Right lung (tissue), 5 donors: Measurements from ENCODE around the gene PRSS35. TPM values are rescaled to one million over a fixed set of nuclear protein-coding genes. Genes with fewer than 3 reads are reported as not detected.
"Not testable (repeated sequence)": the region's sequence is repeated elsewhere in the genome, so short reads cannot be mapped to it uniquely, and the experiment has no call there.

Source experiments
- DNase-seq, 2 donors: peaks; one replicate each; pipeline ENCODE4 v3.0.0-alpha.2; 2013
- polyA plus RNA-seq, 5 donors: library from polyadenylated mRNA; unstranded; fragments of 120-200 nt; gene quantifications; one replicate each; pipeline versions ENCODE4 v1.2.1 to v1.2.3, GENCODE V29; 2013; ENCODE audit warnings: inconsistent platforms in 1 of 5, low replicate concordance in 1 of 5; ENCODE audit not compliant: insufficient read length in 5 of 5, insufficient read depth in 1 of 5

Gene PRSS35
- polyA plus RNA-seq, 5 donors = 28.7 to 89.4 (median 60.1) TPM

- no peak for DNase-seq
These were observed 1.1 kb upstream of the PRSS35 start for GRCh38 chr6:83511266-83511665.

DNA sequence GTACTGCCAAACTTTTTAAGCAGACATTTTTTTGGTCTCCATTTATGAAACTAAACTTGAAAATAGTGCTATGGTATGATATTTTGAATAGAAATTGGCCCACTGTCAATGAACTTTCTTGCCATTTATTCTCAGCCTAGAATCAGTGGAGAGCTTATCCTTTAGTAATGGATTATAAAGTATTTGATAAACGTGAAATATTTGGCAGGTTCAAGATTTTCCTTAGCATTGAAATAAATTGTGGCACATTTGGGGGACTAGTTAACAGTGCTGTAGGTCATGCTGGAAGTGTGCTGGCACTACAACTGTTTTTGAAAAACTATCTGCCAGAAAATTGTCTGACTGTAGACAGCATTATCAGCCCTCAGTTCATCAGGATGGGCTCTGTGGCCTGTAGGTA lies 2.1 kb downstream of the PRSS35 start:
- no peak for DNase-seq

DNA sequence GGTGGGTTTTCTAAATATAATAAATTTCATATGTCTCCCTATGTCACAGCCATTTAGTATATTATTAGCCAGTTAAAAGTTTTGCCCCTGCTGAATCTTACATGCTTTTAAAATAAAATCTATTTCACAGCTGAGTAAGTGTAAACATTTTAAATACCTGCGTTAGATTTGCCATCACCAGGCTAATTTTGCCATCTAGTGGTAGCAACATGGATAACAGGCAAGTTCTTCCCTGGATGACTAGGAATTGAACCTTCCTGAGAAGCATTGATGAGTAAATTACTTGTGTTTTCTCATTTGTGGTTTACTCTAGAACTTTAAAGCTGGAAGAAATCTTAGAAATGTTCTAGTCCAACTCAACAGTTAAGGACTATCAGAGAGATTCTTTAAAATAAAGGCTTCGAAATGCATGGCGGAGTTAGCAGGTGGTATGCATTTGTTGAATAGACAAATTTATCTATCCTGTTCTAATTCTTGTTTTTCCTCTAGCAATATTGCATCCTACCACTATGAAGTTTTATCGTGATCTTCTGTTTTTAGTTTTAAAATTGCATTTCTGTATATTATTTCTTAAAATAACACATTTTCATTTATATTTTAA lies 2.6 kb downstream of the PRSS35 start:
- peak in 1 of 2 donors; percentile 63 for DNase-seq

- DNase-seq = no peak
These were observed 5.2 kb downstream of the PRSS35 start for GRCh38 chr6:83517500-83517899.

DNA sequence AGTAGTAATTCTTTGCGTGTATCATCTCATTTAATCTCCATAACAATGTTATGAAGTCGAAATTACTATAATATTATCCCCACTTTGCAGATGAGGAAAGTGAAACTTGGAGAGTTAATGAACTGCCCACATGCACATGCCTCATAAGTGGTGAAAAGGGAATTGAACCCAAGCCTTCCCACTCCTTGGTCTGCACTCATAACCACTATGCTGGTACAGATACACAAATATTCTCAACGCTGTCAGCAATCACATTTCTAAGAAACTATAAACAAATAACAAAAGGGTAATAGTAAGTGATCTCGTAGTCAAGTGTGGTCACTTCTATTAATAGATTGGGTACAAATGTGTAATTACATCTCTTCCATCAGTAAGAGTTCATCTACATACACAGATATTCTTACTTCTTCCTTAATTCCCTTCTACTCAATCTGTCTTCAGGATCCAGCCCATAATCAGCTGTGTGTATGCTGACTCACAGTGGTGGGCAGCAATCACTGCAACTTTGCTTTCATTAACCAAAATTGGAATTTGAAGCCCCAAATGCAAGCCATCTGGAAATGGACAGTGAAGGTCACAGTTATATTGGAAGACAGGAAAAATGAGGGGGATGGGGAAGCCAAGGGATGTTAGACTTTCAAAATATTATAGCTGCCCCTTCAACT lies 6.6 kb downstream of the PRSS35 start:
- DNase-seq = no peak

DNA sequence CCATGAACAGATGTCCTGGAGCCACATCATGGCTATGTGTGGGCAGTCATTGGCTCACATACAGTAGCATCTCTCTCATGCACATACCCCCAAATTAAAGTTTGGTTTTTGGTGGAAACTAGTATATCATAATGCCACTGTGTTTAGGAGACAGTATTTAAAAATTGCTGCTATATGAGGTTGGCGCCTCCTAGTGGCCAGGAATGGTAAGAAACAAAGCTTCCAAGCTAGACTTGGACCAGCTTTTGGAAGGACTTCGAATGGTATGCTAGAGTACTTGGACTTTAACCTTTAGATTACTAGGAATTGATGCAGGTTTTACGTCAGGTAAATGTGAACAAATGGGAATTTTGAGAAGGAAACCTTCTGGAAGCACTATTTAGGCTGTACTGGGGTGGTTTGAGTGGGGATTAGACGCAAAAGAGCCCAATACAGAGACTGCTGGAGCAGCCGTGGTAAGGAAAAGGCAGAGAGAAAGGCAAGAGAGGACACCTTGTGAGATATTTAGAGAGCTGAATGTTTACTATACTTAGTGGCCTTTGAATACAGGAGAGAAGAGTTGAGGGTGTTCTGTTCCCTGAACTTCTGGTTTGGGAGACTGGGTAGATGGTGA lies 23.8 kb downstream of the PRSS35 start:
- DNase-seq = no peak

DNA sequence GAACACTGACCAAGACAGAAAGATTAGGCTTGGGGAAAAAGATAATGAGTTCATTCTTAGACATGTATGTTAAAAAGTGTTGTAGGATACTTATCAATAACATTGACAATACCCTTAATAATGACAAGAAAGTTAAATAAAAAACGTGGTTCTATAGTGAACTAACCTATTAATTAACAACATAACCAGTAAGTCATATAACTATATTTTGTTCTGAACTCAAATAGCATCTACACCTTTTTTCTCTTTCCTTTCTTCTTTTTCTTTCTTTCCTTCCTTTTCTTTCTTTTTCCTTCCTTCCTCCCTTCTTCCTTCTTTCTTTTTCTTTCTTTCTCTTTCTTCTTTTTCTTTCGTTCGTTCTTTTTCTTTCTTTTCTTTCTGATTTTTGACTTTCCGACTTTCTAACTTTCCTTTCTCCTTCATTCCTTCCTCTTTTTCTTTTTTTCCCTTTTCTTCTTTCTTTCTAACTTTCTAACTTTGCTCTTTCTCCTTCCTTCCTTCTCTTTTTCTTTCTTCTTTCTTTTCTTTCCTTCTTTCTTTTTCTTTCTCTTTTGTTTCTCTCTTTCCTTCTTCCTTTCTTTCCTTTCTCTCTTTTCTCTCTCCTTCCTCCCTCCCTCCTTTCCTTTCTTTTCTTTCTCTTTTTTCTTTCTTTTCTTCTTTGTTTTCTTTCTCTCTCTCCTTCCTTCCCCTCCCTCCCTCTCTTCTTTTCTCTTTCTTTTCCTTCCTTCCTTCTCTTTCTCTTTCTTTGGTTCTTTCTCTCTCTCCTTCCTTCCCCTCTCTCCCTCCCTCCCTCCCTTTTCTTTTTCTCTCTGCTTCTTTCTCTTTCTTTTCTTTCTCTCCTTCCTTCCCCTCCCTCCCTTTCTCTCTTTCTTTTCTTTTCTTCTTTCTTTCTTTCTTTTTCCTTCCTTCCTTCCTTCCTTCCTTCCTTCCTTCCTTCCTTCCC lies 24.6 kb downstream of the PRSS35 start:
- DNase-seq = no peak

- DNase-seq = no peak
These were observed 27.3 kb downstream of the PRSS35 start for GRCh38 chr6:83539678-83540077.

- no peak for DNase-seq
These were observed 34.3 kb downstream of the PRSS35 start for GRCh38 chr6:83546636-83547035.

DNA sequence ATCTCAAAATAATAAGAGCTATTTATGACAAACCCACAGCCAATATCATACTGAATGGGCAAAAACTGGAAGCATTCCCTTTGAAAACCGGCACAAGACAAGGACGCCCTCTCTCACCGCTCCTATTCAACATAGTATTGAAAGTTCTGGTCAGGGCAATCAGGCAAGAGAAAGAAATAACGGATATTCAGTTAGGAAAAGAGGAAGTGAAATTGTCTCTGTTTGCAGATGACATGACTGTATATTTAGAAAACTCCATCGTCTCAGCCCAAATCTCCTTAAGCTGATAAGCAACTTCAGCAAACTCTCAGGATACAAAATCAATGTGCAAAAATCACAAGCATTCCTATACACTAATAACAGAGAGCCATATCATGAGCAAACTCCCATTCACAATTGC lies 38.1 kb downstream of the PRSS35 start:
- DNase-seq = not testable (repeated sequence)

DNA sequence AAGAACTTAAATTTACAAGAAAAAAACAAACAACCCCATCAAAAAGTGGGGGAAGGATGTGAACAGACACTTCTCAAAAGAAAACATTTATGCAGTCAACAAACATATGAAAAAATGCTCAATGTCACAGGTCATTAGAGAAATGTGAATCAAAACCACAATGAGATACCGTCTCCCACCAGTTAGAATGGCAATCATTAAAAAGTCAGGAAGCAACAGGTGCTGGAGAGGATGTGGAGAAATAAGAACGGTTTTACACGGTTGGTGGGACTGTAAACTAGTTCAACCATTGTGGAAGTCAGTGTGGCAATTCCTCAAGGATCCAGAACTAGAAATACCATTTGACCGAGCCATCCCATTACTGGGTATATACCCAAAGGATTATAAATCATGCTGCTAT lies 39.4 kb downstream of the PRSS35 start:
- DNase-seq = not testable (repeated sequence)

GRCh38 chr6:83556871-83557270 lies 44.5 kb downstream of the PRSS35 start:
- DNase-seq = no peak

DNA sequence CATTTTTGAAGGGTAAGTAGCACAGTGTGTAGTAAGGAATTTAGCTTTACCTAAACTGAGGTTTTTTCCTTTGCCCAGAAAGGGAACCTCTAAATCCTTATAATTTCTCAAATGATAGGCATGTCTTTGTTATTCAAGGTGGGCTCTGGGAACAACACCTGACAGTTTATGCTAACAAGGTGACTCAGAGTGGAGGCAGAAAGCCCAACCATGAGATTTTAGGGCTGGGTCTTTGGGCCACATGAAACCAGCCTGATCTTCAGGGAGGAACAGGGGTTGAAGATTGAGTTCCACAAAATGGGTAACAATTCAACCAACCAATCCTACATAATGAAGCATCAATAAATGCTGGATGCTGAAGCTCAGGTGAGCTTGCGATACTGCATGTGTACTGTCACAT lies 46.6 kb downstream of the PRSS35 start:
- no peak for DNase-seq

DNA sequence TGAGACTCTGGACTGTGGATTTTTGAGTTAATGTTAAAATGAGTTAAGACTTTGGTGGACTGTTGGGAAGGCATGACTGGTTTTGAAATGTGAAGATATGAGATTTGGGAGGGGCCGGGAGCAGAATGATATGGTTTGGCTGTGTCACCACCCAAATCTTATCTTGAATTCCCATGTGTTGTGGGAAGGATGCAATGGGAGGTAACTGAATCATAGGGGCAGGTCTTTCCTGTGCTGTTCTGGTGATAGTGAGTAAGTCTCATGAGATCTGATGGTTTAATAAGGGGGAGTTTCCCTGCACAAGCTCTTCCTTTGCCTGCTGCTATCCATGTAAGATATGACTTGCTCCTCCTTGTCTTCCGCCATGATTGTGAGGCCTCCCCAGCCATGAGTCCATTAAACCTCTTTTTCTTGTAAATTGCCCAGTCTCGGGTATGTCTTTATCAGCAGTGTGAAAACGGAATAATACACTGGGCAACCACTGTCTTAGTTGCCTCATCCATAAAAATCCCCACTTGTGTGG lies 59.4 kb downstream of the PRSS35 start:
- DNase-seq = not testable (repeated sequence)

DNA sequence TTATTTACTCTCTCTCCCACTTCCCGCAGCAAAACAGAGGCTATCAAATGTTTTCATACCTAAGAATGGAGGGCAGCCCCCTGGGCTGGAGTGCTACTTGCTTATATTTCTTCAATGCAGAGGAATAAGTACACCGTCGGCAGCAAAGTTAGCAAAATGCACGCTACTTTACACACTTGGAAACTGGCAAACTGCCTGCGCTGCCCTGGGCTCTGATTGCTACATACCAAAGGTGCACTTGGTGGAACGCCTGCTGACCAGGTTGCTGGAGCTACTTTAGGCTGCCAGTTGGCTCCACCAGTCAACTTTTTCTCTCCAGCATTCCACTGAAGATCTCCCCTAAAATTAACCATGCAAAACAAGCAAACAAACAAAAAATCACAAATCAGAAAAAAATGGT lies 62.4 kb downstream of the PRSS35 start:
- no peak for DNase-seq

Other genes starting within 250 kb of the PRSS35 start
- 10 to 100 TPM in 4 of 5 donors, 1 to 10 TPM in 1; 8.5 to 15.1 (median 11.1) TPM for gene ME1, start 81.5 kb upstream of the PRSS35 start, polyA plus RNA-seq
- 1 to 10 TPM in 3 of 5 donors, under 1 TPM in 2; 0.46 to 1.6 (median 1.0) TPM for gene SNAP91, start 196.6 kb downstream of the PRSS35 start, polyA plus RNA-seq